NCI-H774 (cell line): Measurements from ENCODE around the gene ARAP1.

Source experiments
- DNase-seq: peaks from one replicate; lab custom pipeline; 2025; lab: John Stamatoyannopoulos, UW

The ARAP1 gene

GRCh38 chr11:72703267-72704008, 48.8 kb downstream of the ARAP1 start:
- DNase-seq = no peak

DNA sequence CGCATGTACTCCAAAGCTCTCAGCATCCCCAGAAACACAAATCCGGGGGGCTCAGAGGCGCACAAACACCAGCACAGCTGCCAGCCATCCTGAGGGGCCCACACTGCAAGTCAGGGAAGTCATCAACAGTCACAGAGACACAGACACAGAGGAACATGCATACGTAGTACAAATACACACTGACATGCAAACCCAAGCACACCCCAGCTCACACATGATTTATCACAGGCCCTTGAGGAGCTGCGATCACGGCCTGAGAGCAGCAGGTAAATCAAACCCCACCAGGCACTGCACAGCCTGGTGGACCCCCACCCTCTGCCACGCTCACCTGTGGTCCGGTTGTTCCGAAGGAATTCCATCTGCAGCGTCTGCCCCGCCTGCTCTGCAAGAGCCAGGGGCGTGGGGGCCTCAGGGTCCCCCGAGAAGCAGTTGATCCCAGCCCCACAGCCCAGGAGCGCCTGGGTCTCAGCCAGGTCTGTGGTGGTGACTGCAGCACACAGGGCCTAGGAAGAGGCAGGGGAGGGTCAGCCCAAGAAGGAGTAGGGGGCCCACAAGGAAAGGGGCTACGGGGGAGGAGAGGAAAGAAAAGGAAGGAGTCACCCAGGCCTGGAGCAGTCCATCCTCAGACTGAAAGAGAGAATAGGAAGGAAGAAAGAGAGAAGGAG, 49.5 kb downstream of the ARAP1 start:
- no peak for DNase-seq

DNA sequence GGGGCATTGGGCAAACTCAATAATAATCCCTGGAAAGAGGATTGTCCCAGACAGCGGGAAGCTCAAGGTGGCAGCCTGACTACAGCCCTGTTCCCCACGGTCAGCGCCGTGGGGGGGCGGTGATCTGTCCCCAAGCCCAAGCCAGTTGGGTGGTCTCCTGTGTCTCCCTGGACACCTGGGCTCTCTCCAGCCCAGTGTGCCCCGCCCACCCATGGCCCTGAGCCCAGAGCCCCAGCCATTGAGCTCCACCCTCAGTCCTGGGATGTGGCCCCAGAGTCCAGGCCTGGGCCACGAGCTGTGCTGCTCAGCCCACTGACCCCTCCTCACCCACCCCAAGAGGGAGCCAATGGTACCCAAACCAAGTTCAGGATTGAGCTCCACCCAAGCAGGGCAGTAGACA, 50.1 kb downstream of the ARAP1 start:
- DNase-seq = no peak

GRCh38 chr11:72701466-72701865, 50.7 kb downstream of the ARAP1 start:
- DNase-seq = no peak

GRCh38 chr11:72700146-72700545, 52.1 kb downstream of the ARAP1 start:
- no peak for DNase-seq

DNA sequence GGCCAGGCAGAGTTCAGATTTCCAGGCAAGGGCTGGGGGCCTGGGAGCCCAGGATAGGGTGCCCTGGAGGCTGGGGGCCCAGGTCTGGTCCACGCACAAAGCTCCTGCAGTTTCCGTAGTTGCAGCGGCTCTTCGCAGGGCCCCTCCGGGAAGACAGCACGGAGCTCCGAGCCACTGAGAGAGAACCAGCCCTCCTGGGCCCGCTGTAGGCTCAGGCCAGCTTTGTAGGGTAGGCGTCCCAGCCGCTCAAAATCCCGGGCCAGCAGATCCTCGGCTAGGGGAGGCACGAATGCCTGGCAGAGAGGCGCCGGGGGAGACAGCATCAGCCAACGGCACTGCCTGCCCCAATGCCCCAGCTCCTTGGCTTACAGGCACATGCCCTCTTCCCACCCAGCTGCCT, 54.4 kb downstream of the ARAP1 start:
- no peak for DNase-seq

DNA sequence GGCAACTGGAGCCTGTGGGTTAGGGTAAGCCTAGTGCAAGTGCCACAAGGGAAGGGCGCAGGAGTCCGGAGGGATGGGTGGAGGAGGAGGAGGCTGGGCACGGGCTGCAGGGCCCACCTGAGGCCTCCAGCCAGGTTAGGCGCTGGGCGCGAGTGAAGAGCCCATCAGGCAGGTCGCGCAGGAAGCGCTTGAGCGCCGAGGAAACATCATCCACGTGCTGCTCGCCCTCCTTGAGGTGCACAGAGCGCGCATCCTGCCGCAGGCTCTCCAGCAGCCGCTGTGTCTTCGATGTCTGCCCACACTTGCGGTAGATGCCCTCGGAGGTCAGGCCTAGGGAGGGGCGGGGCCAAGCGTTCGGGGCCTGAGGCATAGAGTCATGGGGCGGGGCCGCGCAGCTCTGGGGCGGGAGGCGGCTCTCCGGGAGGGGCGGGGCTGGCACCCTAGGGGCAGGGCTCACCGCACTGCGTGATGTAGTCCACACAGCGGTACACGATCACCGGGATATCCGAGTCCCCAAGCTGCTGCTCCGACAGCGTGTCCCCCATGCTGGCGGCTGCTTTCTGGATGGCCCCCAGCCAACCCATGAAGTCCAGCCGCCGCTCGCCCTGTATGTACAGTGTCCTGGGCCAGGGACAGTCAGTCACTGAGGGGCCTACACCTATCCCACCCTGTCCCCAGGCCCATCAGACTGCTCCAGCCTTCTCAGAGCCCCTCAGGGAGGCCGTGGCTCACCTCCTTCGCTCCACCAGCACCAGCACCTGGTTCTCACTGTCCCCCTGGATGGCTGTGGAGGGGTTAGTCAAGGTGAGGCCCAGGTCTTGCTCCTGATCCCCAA, 55.1 kb downstream of the ARAP1 start:
- DNase-seq = no peak

- DNase-seq = no peak
Observed at GRCh38 chr11:72695354-72695753, 56.9 kb downstream of the ARAP1 start.

GRCh38 chr11:72693271-72693968, 58.8 kb downstream of the ARAP1 start:
- no peak for DNase-seq

GRCh38 chr11:72692498-72693237, 59.5 kb downstream of the ARAP1 start:
- DNase-seq = no peak

- DNase-seq = no peak
Observed at GRCh38 chr11:72690166-72690565, 62.0 kb downstream of the ARAP1 start.

DNA sequence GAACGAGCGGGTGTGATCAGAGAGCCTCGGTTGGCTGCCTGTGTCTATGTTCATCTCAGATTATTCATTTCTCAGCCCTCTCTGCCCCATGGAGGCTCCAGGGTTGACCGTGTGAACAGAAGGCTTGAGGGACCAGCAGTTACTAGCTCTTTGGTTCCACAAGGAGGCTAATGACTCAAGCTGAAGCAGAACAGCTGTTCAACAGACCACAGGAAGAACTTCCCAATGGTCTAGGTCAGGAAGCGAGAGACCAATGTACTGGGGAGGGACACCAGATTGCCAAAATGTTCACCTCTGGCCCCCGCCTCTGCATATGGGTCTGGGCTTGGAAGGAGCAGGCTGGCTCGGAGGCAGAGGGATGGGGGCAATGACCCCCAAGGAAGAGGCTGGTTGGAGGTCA, 63.3 kb downstream of the ARAP1 start:
- DNase-seq = no peak

- no peak for DNase-seq
Observed at GRCh38 chr11:72688486-72688885, 63.7 kb downstream of the ARAP1 start.

DNA sequence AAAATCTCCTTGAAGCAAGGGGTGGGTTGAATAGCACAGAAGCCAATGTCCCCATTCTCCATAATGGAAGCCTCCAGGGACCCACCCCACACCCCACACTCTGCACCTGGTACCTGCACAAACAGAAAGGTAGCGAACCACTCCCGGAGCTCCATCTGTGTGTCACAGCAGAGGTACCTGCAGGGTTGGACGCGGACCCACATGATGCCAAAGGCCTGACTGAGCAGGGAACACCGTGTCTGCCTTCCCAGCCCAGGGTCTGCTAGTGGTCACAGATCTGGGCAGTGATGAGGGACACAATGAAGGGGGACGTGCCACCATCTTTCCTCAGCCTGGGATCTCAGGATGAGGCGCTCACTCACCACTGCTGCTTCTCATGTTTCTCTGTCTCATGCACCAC, 64.9 kb downstream of the ARAP1 start:
- DNase-seq = no peak

GRCh38 chr11:72686639-72687220, 65.5 kb downstream of the ARAP1 start:
- DNase-seq = no peak

- DNase-seq = no peak
Observed at GRCh38 chr11:72685560-72686480, 66.4 kb downstream of the ARAP1 start.

DNA sequence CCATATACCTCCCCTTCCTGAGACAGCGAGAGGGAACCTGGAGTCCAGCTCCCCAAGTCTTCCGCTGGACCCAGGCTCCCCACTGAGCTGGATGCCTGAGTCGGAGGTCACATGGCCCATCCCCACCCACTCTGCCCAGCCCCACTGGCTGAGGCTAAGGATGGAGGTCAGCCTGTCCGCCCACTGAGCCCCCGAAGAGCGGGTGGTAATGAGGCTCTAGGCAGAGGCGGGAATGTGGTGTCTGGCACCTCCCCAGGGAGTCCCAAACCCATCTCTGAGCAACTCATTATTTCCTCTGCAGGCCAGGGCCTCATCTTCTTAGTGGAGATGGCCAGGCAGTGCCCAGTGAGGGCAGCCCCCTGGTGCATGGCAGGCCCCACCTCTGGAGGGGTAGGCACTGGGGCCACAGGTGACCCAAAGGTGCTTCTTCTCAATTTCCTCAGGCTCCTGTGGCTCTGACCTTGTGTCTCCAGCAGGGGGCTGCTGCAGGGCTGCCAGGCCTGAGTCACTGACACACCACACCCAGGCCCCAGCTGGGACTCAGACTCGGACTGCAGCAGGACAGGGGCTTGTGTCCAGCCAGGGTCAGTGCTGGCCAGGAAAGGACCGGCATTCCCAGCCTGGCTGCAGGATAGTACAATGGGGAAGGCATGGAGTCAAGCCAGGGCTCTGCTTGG, 67.8 kb downstream of the ARAP1 start:
- DNase-seq = no peak

- DNase-seq = no peak
Observed at GRCh38 chr11:72683782-72684200, 68.4 kb downstream of the ARAP1 start.

GRCh38 chr11:72682858-72683243, 69.4 kb downstream of the ARAP1 start:
- no peak for DNase-seq
